Stimulated activated CD4-positive, alpha-beta T cell treated with anti-CD3 and anti-CD28 coated beads, TNF-alpha, amount 100 ng/mL, for 1 hour (primary cell): ENCODE data around the gene TNFSF8.

Experiments
- DNase-seq, 3 donors: peaks; one replicate each; pipeline ENCODE4 v3.0.0-alpha.2; 2020; ENCODE audit warnings: low read depth in 3 of 3, low spot score in 1 of 3

TNFSF8 gene

GRCh38 chr9:114878879-114879564 lies 51.4 kb downstream of the TNFSF8 start:
- no peak for DNase-seq

GRCh38 chr9:114869845-114870244 lies 60.5 kb downstream of the TNFSF8 start:
- DNase-seq: no peak

- no peak for DNase-seq
Observed at GRCh38 chr9:114869378-114869777, 61.0 kb downstream of the TNFSF8 start.

GRCh38 chr9:114867327-114867726 lies 63.1 kb downstream of the TNFSF8 start:
- DNase-seq: no peak

GRCh38 chr9:114864471-114864870 lies 65.9 kb downstream of the TNFSF8 start:
- no peak for DNase-seq

- DNase-seq: no peak
Observed at GRCh38 chr9:114861922-114862605, 68.3 kb downstream of the TNFSF8 start.

GRCh38 chr9:114861273-114861672 lies 69.1 kb downstream of the TNFSF8 start:
- no peak for DNase-seq

- DNase-seq: no peak
Observed at GRCh38 chr9:114860187-114860586, 70.2 kb downstream of the TNFSF8 start.

- DNase-seq: no peak
Observed at GRCh38 chr9:114856942-114857315, 73.5 kb downstream of the TNFSF8 start.

GRCh38 chr9:114856215-114856941 lies 74.0 kb downstream of the TNFSF8 start:
- DNase-seq: no peak

- DNase-seq: no peak
Observed at GRCh38 chr9:114855488-114855887, 74.9 kb downstream of the TNFSF8 start.

- DNase-seq: no peak
Observed at GRCh38 chr9:114854736-114855355, 75.5 kb downstream of the TNFSF8 start.

- DNase-seq: no peak
Observed at GRCh38 chr9:114853071-114853855, 77.1 kb downstream of the TNFSF8 start.

- DNase-seq: no peak
Observed at GRCh38 chr9:114852050-114852594, 78.3 kb downstream of the TNFSF8 start.

GRCh38 chr9:114851306-114851705 lies 79.1 kb downstream of the TNFSF8 start:
- no peak for DNase-seq
